KOPT-K1 (cell line): ENCODE data around the gene CERKL.

Source experiments
- H3K27ac ChIP-seq: fragments of 200-600 bp; sonication (generic); 2 replicates; pipeline ENCODE4 v1.5.1; 2016; ENCODE audit warnings: antibody characterized with exemption, mild to moderate bottlenecking, low read depth, low read length; ENCODE audit not compliant: poor library complexity, severe bottlenecking
- H3K36me3 ChIP-seq: fragments of 200-600 bp; sonication (generic); 2 replicates; pipeline ENCODE4 v1.5.1; 2017; ENCODE audit warnings: antibody characterized with exemption, mild to moderate bottlenecking, low read length, moderate library complexity; ENCODE audit not compliant: insufficient read depth
- H3K9me3 ChIP-seq: fragments of 200-600 bp; sonication (generic); 2 replicates; pipeline ENCODE4 v1.5.1; 2017; ENCODE audit warnings: antibody characterized with exemption, low read length, mild to moderate bottlenecking; ENCODE audit not compliant: insufficient read depth, poor library complexity, severe bottlenecking

Gene CERKL

GRCh38 chr2:181581534-181581933 lies 75.4 kb downstream of the CERKL start:
- Histone ChIP-seq H3K27ac (no peak overlapping the region), H3K9me3 (no peaks in the 10 kb centered on the region), H3K36me3 (no peaks in the 10 kb centered on the region)

DNA sequence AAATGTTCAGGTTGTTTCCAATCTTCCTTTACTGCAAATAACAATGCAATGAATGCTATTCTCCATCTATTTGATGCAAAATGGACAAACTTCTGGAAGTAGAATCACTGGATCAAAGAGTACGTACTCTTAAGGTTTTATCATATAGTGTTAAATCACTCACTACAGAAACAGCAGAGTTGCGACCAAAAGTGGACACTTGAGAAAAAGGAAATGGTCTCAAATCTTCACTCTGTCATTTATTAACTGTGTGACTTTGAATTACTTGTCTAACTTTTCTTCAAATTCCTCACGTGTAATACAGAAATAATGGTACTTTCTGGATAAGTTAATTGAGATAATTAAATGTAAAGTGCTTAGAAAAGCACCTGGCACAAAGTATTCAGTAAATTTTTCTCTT lies 78.1 kb downstream of the CERKL start:
- Histone ChIP-seq H3K36me3 (no peaks in the 10 kb centered on the region), H3K27ac (no peak overlapping the region), H3K9me3 (no peaks in the 10 kb centered on the region)

DNA sequence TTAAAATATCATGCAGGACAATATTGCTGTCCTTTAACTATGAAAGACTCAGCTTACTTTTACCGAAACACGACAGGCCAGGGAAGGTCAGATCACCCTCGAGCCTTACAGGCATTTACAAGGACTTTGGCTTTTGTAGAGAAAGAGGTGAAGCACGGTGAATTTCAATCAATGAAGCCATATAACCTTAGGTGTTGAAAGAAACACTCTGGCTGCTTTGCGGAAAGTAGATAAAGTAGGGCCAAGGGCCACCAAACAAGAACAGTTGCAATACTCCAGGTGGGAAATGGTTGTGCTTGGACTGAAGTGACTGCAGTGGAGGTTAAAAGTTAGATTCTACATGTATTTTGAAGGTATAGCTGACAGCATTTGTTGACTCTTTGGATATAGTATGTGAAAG lies 80.5 kb downstream of the CERKL start:
- Histone ChIP-seq H3K27ac (no peak overlapping the region), H3K9me3 (no peaks in the 10 kb centered on the region), H3K36me3 (no peaks in the 10 kb centered on the region)

DNA sequence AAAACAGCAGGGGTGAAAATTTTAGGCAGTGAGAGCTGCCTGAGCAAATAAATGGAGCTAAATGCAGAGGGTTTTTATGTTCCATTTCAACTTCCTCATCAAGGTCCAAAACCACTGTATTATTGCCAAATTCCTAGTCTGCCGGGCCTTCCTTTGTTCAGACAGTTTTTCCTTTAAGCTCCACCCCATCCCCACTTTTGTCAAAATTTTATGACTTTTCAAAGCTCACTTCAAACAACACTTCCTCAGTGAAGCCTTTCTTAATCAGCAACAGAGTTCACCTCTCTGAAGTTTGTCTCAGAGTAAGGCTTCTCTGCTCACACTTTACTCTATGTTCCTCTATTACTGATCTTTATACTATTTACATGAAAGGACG lies 81.3 kb downstream of the CERKL start:
- no peaks in the 10 kb centered on the region for H3K36me3 ChIP-seq
- no peaks in the 10 kb centered on the region for H3K9me3 ChIP-seq
- H3K27ac ChIP-seq, result no peak overlapping the region

- Histone ChIP-seq H3K9me3 (no peaks in the 10 kb centered on the region), H3K36me3 (no peaks in the 10 kb centered on the region), H3K27ac (no peak overlapping the region)
These were observed 81.8 kb downstream of the CERKL start for GRCh38 chr2:181575024-181575649.

DNA sequence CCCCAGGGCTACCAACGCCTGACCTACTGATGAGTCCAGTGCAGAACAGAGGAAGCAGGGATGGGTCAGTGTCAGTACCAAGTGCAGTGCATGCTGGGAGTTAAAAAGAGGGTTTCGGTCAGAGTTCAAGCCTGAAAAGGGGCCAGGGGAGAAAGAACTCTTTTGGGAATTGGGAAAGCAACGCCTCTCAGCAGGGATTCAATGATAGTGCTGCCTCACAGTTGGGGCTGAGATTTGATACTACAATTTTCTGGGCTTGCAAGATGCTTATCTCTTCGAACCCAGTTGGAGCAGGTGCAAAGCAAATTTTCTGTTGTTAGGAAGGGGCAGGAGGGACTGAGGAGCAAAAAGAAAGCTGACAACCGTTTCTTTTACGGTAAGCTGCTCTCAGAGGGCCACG lies 82.6 kb downstream of the CERKL start:
- Histone ChIP-seq H3K36me3 (no peaks in the 10 kb centered on the region), H3K27ac (no peak overlapping the region), H3K9me3 (no peaks in the 10 kb centered on the region)

DNA sequence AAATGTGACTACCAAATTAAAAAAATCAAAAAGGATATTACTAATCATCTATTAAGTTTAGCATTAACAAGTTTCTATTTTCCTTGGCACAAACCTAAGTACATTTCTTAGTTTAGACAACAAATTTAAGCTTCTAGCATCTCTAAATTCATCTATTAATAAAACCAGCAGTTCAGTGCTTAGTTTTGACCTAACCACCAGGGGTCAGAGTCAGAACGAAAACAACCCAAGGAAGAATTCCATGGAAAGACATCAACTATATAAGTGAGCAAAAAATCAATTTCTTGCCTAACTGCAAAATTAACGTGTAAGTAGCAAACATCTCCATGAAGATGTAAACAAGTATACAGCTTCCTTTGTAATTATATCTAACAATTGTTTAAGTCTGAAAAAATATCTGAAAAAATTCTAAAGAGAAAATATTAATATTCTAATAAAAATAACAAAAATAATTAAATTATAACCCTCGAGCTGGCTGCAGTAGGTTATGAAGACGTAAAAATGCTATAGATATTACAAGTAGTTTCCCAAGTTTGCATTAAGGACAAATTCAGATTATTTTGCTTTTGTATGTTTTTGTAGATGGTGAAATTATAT lies 83.7 kb downstream of the CERKL start:
- Histone ChIP-seq H3K9me3 (no peaks in the 10 kb centered on the region), H3K27ac (no peak overlapping the region), H3K36me3 (no peaks in the 10 kb centered on the region)

GRCh38 chr2:181570833-181571661 lies 85.9 kb downstream of the CERKL start:
- Histone ChIP-seq H3K9me3 (no peaks in the 10 kb centered on the region), H3K36me3 (no peaks in the 10 kb centered on the region), H3K27ac (no peak overlapping the region)

- Histone ChIP-seq H3K9me3 (no peaks in the 10 kb centered on the region), H3K27ac (no peak overlapping the region), H3K36me3 (no peaks in the 10 kb centered on the region)
These were observed 86.8 kb downstream of the CERKL start for GRCh38 chr2:181570059-181570458.

DNA sequence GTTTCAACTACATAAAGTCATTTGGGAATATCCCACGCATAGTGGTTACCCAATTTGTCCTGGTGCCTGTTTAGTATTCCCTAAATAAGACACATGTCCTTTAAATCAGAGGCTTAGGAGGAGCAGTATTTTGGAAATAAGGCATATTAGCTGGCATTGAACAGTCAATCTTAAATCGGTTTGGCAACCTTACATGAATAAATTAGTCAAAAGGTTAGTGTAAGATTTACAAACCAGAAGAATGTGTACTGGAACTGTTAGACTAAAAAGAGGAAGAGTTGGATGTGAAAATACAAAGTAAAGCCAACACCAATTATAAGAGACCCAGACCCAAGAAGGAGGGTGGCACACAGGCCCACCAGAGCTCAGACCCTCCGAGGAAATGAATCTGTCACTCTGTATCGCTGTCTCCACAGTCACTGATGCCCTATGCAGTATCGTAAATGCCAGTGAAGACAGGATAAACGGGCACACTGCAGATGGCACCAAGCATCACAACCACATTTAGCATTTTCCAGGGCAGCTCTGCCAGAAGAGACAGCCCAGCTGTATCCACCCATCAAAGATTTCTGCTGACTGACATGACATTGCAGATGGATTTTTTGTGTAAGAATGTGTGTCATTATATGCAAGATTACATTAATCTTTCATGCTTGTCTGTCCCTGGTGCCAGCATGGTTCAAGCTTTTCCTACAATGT lies 90.4 kb downstream of the CERKL start:
- no peaks in the 10 kb centered on the region for H3K36me3 ChIP-seq
- H3K9me3 ChIP-seq, result no peaks in the 10 kb centered on the region
- no peak overlapping the region for H3K27ac ChIP-seq

- Histone ChIP-seq H3K36me3 (no peaks in the 10 kb centered on the region), H3K9me3 (no peaks in the 10 kb centered on the region), H3K27ac (no peak overlapping the region)
These were observed 93.7 kb downstream of the CERKL start for GRCh38 chr2:181563101-181563692.

DNA sequence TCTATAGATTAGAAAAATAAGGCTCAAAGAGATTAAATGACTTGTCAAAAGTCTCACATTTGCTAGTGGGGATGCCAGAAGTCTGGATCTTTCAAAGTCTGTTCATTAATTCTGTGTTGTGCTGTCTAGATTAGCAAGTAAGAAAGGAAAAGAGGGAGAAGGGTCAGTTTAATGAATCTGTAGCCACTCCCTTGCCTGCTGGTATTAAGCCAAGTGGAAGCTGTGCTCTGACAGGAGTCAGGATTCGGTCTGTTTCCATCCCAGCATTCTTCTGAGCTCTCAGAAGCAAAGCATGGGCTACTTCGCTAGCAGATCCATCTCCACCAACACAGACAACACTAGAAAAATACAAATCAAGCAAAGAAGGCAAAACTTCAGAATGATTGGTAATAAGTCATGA lies 98.5 kb downstream of the CERKL start:
- Histone ChIP-seq H3K9me3 (no peaks in the 10 kb centered on the region), H3K27ac (no peak overlapping the region), H3K36me3 (no peaks in the 10 kb centered on the region)

DNA sequence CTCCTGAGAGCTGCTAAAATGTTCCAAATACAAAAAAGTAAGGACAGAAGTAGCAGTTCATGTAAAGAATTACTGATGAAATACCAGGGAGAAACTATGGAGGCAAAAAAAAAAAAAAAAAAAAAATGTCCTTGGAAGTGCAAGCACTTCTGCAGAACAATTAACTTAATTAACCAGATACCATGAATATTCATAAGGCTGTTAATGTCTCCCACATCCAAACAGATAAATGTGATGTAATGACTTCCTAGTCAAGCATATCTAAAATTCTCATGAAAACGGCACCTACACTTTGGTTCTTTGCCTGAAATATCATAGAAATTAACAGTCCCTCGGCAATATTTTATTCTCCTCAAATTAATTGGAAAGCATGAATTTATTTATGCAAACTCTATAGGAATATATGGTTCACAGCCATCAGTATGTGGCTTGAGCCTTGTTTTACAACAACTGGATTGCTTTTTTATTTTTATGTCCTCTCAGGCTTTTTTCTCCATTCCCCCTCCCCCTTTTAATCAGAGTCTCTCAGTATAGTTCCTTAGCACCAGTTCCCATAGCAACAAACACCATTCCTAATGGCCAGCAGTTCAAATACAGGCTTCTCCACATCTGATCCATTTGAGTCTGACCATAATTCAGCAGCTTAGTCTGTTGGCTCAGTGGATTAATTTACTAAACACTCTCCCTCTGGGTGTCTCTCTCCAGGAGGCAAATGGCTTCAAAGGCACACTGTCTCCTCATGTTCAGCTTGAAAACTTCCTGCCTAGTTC lies 102.7 kb downstream of the CERKL start:
- Histone ChIP-seq H3K9me3 (no peaks in the 10 kb centered on the region), H3K27ac (no peak overlapping the region), H3K36me3 (peaks cover 18% of the 10 kb centered on the region; the same call in 1 of the 2 replicates)

DNA sequence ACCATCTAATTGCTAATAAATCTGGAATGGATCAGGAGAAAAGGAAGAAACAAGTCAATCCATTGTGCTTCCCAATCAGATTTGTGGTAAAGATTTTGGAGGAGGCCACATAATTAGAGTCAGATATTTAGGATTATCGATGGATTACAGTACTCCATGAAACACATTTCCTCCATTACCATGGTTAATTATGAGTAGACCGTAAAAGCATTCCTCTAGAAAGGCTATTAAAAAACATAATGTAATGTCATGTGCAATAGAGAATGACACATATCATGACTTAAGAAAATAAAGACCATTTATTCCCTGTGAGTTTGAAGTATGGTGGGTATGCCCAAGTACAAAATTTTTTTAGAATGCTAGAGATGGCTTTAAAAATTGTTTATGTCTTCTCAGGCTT lies 103.7 kb downstream of the CERKL start:
- Histone ChIP-seq H3K9me3 (no peaks in the 10 kb centered on the region), H3K36me3 (peaks cover 28% of the 10 kb centered on the region), H3K27ac (no peak overlapping the region)
